ENCODE results near the gene MYBPH. TPM values are rescaled to one million over a fixed set of nuclear protein-coding genes. Genes with fewer than 3 reads are reported as not detected.

MYBPH gene
- total and polyA plus RNA-seq, 10 of the 15 experiments (the other 5 are each of a cell fraction or from before 2014, with no cell fraction given), result 0.06 to 0.10 TPM; not detected in 8

DNA sequence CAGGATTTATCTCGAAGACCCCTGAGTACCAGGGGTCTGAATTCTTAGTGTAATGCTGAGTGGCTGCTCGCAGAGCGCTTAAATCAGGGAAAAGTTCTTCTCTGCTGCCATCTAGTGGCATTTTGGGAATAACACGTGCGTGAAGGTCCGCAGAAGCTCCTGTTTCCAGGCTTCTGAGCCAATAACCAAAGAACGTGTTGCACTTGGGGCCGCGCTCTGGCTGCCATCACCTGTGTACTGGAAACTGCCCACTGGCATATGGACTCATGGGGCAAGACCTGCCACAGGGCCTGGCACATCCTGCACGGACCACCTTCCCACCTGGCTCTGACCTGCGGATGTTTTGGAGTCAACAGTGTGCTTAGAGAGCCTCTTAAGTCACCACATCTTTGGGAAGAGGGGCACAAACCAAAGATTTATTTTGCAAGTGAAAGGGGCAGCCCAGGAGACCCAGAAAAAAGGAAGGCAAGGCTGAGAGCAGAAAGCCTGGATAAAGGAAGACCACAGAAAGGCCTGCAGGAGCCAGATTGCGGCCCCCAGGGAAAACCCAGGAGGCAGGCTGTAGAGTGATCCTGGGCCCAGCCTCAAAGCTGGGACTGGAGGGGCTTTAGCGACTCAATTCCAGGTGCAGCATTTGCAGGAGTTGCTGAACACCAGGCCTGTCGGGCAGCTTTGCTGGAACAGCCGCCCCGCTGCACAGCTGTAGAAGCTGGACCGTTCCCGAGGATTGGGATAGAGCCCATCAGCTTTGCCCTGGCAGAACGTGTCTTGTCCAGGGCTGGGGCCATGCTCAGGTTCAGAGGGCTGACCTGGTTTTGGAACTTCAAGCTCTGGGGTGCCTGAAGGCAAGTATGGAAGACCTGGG is 40.9 kb upstream of the MYBPH start (continued):
- TF ChIP-seq EGR1 (IDR thresholded peaks at IDR 0.05; ENCODE audit: borderline replicate concordance in 1 of 2, low read depth in 2 of 2, low read length in 2 of 2) (no peak), ETV6 (conservative IDR thresholded peaks at IDR 0.05 in 1 of 2, IDR thresholded peaks at IDR 0.05 in 1 of 2; ENCODE audit: borderline replicate concordance in 1 of 2, low read depth in 1 of 2) (no peak), JUNB (IDR thresholded peaks at IDR 0.05) (no peak), ZBTB33 (IDR thresholded peaks at IDR 0.05) (no peak), RELB (IDR thresholded peaks at IDR 0.05; ENCODE audit: low read depth) (no peak), KDM1A (IDR thresholded peaks at IDR 0.05; ENCODE audit: borderline replicate concordance) (no peak), ZBED1 (IDR thresholded peaks at IDR 0.05; ENCODE audit: borderline replicate concordance) (no peak), POLR2A (IDR thresholded peaks at IDR 0.05; ENCODE audit: low read depth, low read length) (no peak), GABPA (IDR thresholded peaks at IDR 0.05; ENCODE audit: low read depth) (no peak), DPF2 (IDR thresholded peaks at IDR 0.05) (no peak), ASH2L (IDR thresholded peaks at IDR 0.05; ENCODE audit: borderline replicate concordance, low read depth) (no peak), IKZF1 (conservative IDR thresholded peaks at IDR 0.05) (no peak), WRNIP1 (IDR thresholded peaks at IDR 0.05; ENCODE audit: borderline replicate concordance, low read depth, low read length) (no peak), TARDBP (IDR thresholded peaks at IDR 0.05; ENCODE audit: borderline replicate concordance) (no peak), FOXM1 (IDR thresholded peaks at IDR 0.05; ENCODE audit: low read depth, low read length) (no peak), MEF2A (IDR thresholded peaks at IDR 0.05; ENCODE audit: insufficient read depth, low read depth, low read length) (no peak), SMAD1 (IDR thresholded peaks at IDR 0.05; ENCODE audit: low read depth, partially characterized antibody) (no peak), CHD2 (IDR thresholded peaks at IDR 0.05; ENCODE audit: borderline replicate concordance, low read depth, low read length) (no peak), NFYA (IDR thresholded peaks at IDR 0.05; ENCODE audit: borderline replicate concordance, low read depth, low read length) (no peak), STAT3 (IDR thresholded peaks at IDR 0.05; ENCODE audit: low read depth, low read length) (no peak), STAT1 (conservative IDR thresholded peaks at IDR 0.05) (no peak), RAD21 (IDR thresholded peaks at IDR 0.05; ENCODE audit: insufficient read depth, low read depth, low read length) (peak; percentile 78), CHD4 (IDR thresholded peaks at IDR 0.05) (no peak), ESRRA (IDR thresholded peaks at IDR 0.05; ENCODE audit: low read length) (no peak), BHLHE40 (IDR thresholded peaks at IDR 0.05; ENCODE audit: borderline replicate concordance in 1 of 2, low read depth in 2 of 2, low read length in 1 of 2) (peak; percentile 24 to 43; a peak in 1 of 4 replicates)
- TF ChIP-seq, protein P1, sequence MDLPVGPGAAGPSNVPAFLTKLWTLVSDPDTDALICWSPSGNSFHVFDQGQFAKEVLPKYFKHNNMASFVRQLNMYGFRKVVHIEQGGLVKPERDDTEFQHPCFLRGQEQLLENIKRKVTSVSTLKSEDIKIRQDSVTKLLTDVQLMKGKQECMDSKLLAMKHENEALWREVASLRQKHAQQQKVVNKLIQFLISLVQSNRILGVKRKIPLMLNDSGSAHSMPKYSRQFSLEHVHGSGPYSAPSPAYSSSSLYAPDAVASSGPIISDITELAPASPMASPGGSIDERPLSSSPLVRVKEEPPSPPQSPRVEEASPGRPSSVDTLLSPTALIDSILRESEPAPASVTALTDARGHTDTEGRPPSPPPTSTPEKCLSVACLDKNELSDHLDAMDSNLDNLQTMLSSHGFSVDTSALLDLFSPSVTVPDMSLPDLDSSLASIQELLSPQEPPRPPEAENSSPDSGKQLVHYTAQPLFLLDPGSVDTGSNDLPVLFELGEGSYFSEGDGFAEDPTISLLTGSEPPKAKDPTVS (IDR thresholded peaks at IDR 0.05; ENCODE audit: low read depth, low read length), result no peak
